HT1080 (cell line): ENCODE data around the gene KIAA1671. TPM values are rescaled to one million over a fixed set of nuclear protein-coding genes. Genes with fewer than 3 reads are reported as not detected.
"Not testable (repeated sequence)": the region's sequence is repeated elsewhere in the genome, so short reads cannot be mapped to it uniquely, and the experiment has no call there.

ENCODE experiments used
- DNase-seq: peaks from one replicate; pipeline ENCODE4 v3.0.0-alpha.2; 2015; ENCODE audit warnings: low read depth
- small RNA-seq: library from RNA; depleted of rRNA; stranded (forward); fragments of <200 nt; gene quantifications from one replicate; pipeline ENCODE3, GENCODE V24; 2014
- total RNA-seq: library from RNA; depleted of rRNA; stranded (reverse); fragments of >200 nt; shearing (Covaris generic); gene quantifications from 2 replicates; pipeline ENCODE4 v1.2.3, GENCODE V29; 2014; rRNA removed

KIAA1671 gene
- total RNA-seq, 1 experiment from 2014 or later = 12.8 TPM

- DNase-seq = no peak
These were observed 266.7 kb downstream of the KIAA1671 start, which contains the start of gene CRYBB2 for GRCh38 chr22:25219211-25219689. Gene CRYBB2 (plus strand): TSS chr22:25219639. CDS start chr22:25221430, 1,791 bp downstream.

DNA sequence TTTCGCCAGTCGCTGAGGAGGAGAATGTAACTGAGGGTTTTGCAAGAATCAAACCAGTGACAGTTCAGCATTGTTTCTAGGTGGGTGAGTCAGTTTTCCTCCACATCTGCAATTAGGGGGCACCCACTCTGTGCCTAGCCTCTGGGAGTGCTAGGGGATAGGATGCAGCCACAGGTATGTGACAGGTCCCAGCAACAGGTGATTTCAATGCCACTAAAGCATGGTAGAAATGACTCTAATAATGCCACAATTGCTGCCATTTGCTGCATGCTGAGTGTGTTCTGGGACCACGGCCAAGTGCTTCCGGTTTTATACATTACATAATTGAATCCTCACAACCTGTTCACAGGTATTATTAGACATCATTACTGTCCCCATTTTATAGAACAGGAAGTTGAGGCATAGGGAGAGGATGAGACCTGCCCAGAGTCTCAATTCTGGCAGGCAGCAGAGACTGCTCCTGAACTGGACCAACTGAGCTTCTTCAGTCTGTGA lies 267.5 kb downstream of the KIAA1671 start:
- DNase-seq = no peak

DNA sequence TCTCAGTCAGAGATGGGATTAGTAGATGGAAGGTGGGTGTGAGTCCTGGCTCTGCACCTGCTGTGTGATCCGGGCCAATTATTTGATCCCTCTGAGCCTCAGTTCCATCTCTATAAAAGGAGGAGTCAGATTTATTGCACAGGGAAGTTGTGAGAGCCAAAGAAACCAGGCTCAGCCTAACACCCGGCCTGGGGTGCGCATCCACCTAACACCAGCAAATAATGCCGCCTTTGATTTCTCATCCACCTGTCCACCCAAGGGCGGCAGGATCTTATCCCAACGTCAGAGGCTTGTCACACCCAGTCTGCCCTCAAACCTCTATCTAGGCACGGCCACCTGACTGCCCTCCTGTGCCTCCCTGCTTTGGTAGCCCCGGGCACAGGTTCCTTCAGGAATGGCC lies 269.3 kb downstream of the KIAA1671 start:
- no peak for DNase-seq

DNA sequence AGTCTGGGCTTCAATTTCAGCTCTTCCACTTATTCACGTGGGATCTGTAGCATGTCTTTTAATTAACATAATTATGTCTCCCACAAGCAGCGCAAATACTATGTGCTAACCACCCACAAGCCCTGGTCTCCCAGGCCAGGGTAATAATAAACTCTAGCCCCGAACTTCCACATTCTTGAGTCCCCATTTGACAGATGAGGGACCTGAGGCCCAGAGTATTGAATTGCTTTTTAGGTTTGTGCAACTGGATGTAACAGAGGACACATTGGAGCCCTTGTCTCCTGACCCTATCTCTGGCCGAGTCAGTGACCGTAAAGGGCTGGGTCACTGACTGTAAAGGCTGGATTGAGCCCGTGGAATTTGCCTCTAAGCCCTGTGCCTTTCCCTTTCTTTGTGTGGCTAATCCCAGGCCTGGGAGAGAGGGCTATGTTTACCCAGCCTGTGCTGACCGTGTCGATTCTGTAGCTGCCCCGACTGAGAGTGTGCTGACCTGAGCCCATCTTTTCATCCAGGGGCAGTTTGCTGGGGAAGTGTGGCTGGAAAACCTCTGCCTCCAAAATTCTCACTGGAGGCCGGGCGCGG lies 270.8 kb downstream of the KIAA1671 start:
- no peak for DNase-seq

- no peak for DNase-seq
These were observed 276.3 kb downstream of the KIAA1671 start for GRCh38 chr22:25228822-25229221.

GRCh38 chr22:25230760-25231159 lies 278.2 kb downstream of the KIAA1671 start:
- DNase-seq = not testable (repeated sequence)

GRCh38 chr22:25232301-25232700 lies 279.8 kb downstream of the KIAA1671 start:
- DNase-seq = no peak

DNA sequence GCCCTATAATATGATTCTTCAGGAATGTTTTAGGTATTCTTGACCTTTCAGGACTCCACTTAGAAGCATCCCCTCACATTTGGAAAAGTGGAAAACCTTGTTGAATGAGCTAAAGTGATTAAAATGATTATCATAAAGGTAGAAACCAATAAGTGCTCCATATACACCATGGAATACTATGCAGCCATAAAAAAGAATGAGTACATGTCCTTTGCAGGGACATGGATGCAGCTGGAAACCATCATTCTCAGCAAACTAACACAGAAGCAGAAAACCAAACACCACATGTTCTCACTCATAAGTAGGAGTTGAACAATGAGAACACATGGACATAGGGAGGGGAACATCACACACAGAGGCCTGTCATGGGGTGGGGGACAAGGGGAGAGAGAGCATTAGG lies 281.2 kb downstream of the KIAA1671 start:
- DNase-seq = not testable (repeated sequence)

- peak; percentile 61 for DNase-seq
These were observed 283.2 kb downstream of the KIAA1671 start for GRCh38 chr22:25235547-25236290.

DNA sequence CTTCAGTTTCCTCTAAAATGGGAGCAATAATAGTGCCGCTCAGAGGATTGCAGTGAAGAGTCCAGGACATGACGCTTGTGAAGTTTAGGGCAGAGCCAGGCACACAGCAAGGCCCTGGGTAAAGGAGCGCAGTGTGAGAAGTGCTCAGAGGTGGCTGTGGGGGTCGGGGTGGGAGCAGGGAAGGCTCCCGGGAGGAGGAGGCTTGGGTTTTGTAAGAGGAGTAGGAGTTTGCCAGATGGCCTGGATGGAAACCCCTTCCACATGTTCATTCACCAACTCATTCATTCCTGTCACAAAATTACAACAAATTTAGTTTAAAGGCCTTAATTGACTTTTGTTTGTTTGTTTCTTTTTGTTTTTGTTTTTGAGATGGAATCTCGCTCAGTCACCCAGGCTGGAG lies 283.9 kb downstream of the KIAA1671 start:
- DNase-seq = no peak

- no peak for DNase-seq
These were observed 285.0 kb downstream of the KIAA1671 start for GRCh38 chr22:25237503-25237902.

- DNase-seq = not testable (repeated sequence)
These were observed 285.5 kb downstream of the KIAA1671 start for GRCh38 chr22:25238058-25238457.

Small RNA genes within 50 kb of the gene (small RNA-seq; reads per million reads assigned to genes)
- not detected for gene Z99916.2

Other genes with a start within 250 kb of the KIAA1671 start
- not detected in 2 replicates for gene PIWIL3, start 178.0 kb upstream of the KIAA1671 start, total RNA-seq
- gene SGSM1, start 146.5 kb upstream of the KIAA1671 start, total RNA-seq = not detected in 2 replicates
- gene LHFPL7, start 6.0 kb upstream of the KIAA1671 start, total RNA-seq = not detected in 2 replicates
- gene CRYBB3, start 247.1 kb downstream of the KIAA1671 start, total RNA-seq = not detected in 2 replicates